H1 (cell line): ENCODE measurements around the gene CYP26C1. TPM values are rescaled to one million over a fixed set of nuclear protein-coding genes. Genes with fewer than 3 reads are reported as not detected.

Source experiments
- CTCF ChIA-PET: fragments of 300-600 bp; sonication (Branson Sonifier 250); formaldehyde crosslinking; loops from one replicate; lab custom pipeline; 2021; ENCODE audit not compliant: partially characterized antibody; lab: Charles Lee
- POLR2A ChIA-PET: fragments of 300-600 bp; sonication (Branson Sonifier 250); formaldehyde crosslinking; loops from one replicate; lab custom pipeline; 2021; ENCODE audit warnings: inconsistent platforms; ENCODE audit not compliant: partially characterized antibody; lab: Charles Lee
- DNase-seq, 2 experiments: peaks; one replicate each; pipeline versions ENCODE4 v3.0.0 to v3.0.0-alpha.2; 2010 to 2022; ENCODE audit warnings: low spot score in 2 of 2, low read depth in 1 of 2, mixed read lengths in 1 of 2
- FAIRE-seq: peaks from 2 replicates; lab custom pipeline; 2011; peaks lifted over from hg19 to GRCh38; lab: Jason Lieb, UNC
- H2AFZ ChIP-seq: 2 replicates; pipeline ENCODE4 v1.8.1; 2012; ENCODE audit warnings: low read length, inconsistent platforms
- H2AK5ac ChIP-seq: 2 replicates; pipeline ENCODE4 v1.6.1; 2013; ENCODE audit warnings: low read depth, low read length
- H2BK120ac ChIP-seq: replicated peaks from 2 replicates; pipeline ENCODE3; 2013; ENCODE audit warnings: low read depth, low read length, inconsistent platforms
- H2BK12ac ChIP-seq: 2 replicates; pipeline ENCODE4 v1.6.1; 2013; ENCODE audit warnings: low read depth, low read length
- H2BK15ac ChIP-seq: 2 replicates; pipeline ENCODE4 v1.6.1; 2013; ENCODE audit warnings: low read length
- H2BK20ac ChIP-seq: 2 replicates; pipeline ENCODE4 v1.6.1; 2013; ENCODE audit warnings: low read length
- H2BK5ac ChIP-seq: 2 replicates; pipeline ENCODE4 v1.6.1; 2013; ENCODE audit warnings: low read depth, low read length
- H3K14ac ChIP-seq: 2 replicates; pipeline ENCODE4 v1.6.1; 2013; ENCODE audit warnings: inconsistent platforms; ENCODE audit not compliant: insufficient read length
- H3K18ac ChIP-seq: 2 replicates; pipeline ENCODE4 v1.6.1; 2013; ENCODE audit warnings: low read length; ENCODE audit errors: extremely low read depth
- H3K23ac ChIP-seq: 2 replicates; pipeline ENCODE4 v1.6.1; 2013; ENCODE audit warnings: inconsistent platforms; ENCODE audit not compliant: insufficient read length
- H3K23me2 ChIP-seq: 2 replicates; pipeline ENCODE4 v1.6.1; 2013; ENCODE audit warnings: low read depth, low read length
- H3K27ac ChIP-seq: 2 replicates; pipeline ENCODE4 v1.6.1; 2011; ENCODE audit warnings: low read depth, low read length, inconsistent platforms
- H3K27me3 ChIP-seq, 4 experiments: replicated peaks in 1 of 4; 1 replicate in 1 of 4; 2 replicates in 3 of 4; pipeline versions ENCODE4 v1.6.1 to v1.8.1; 2011 to 2013; ENCODE audit warnings: low read length in 3 of 4, mild to moderate bottlenecking in 3 of 4, inconsistent platforms in 2 of 4, mixed read lengths in 2 of 4, moderate library complexity in 1 of 4; ENCODE audit not compliant: control insufficient read depth in 3 of 4, insufficient read depth in 3 of 4; ENCODE audit errors: extremely low read depth in 1 of 4
- H3K36me3 ChIP-seq, 4 experiments: 2 replicates each; pipeline versions ENCODE4 v1.6.1 to v1.8.1; 2011 to 2013; ENCODE audit warnings: mild to moderate bottlenecking in 4 of 4, low read length in 3 of 4, moderate library complexity in 2 of 4, control low read depth in 1 of 4, inconsistent platforms in 1 of 4; ENCODE audit not compliant: insufficient read depth in 4 of 4, control insufficient read depth in 2 of 4
- H3K4ac ChIP-seq: replicated peaks from 2 replicates; pipeline ENCODE3; 2013; ENCODE audit warnings: low read length, low read depth, mixed read lengths, inconsistent platforms; ENCODE audit not compliant: insufficient read length
- H3K4me1 ChIP-seq, 4 experiments: replicated peaks in 1 of 4; 1 replicate in 1 of 4; 2 replicates in 3 of 4; pipeline versions ENCODE4 v1.6.1 to v1.8.1; 2011 to 2013; ENCODE audit warnings: low read length in 3 of 4, inconsistent platforms in 2 of 4, mixed read lengths in 1 of 4; ENCODE audit not compliant: insufficient read depth in 4 of 4, control insufficient read depth in 3 of 4
- H3K4me2 ChIP-seq, 2 experiments: 2 replicates each; pipeline versions ENCODE4 v1.6.1 to v1.8.1; 2011 to 2013; ENCODE audit warnings: low read depth in 2 of 2, low read length in 2 of 2, control low read depth in 1 of 2, inconsistent platforms in 1 of 2, mild to moderate bottlenecking in 1 of 2; ENCODE audit not compliant: insufficient read depth in 1 of 2
- H3K4me3 ChIP-seq, 4 experiments: fragments of 200-600, 300-600 bp in 1 of 4; sonication (generic), shearing (Covaris generic), sonication (Bioruptor Twin) in 1 of 4; 2 replicates each; pipeline versions ENCODE4 v1.5.1 to v1.8.1; 2011 to 2016; ENCODE audit warnings: low read length in 4 of 4, low read depth in 3 of 4, control low read depth in 2 of 4, inconsistent platforms in 2 of 4, mild to moderate bottlenecking in 2 of 4, mixed read lengths in 1 of 4, moderate library complexity in 1 of 4; ENCODE audit not compliant: insufficient read depth in 2 of 4; ENCODE audit errors: extremely low read depth in 1 of 4
- H3K56ac ChIP-seq: replicated peaks from 2 replicates; pipeline ENCODE3; 2013; ENCODE audit warnings: low read depth, mild to moderate bottlenecking, mixed read lengths, low read length, inconsistent platforms; ENCODE audit not compliant: insufficient read length
- H3K79me1 ChIP-seq: 2 replicates; pipeline ENCODE4 v1.6.1; 2013; ENCODE audit warnings: low read depth, low read length, control low read depth
- H3K79me2 ChIP-seq, 2 experiments: 2 replicates each; pipeline versions ENCODE4 v1.6.1 to v1.8.1; 2012 to 2013; ENCODE audit warnings: low read length in 2 of 2, mild to moderate bottlenecking in 2 of 2, inconsistent platforms in 1 of 2; ENCODE audit not compliant: insufficient read depth in 2 of 2, control insufficient read depth in 1 of 2
- H3K9ac ChIP-seq, 4 experiments: replicated peaks in 1 of 4; 1 replicate in 1 of 4; 2 replicates in 3 of 4; pipeline versions ENCODE4 v1.6.1 to v1.8.1; 2011 to 2013; ENCODE audit warnings: low read depth in 3 of 4, low read length in 3 of 4, control low read depth in 2 of 4, mild to moderate bottlenecking in 2 of 4, moderate library complexity in 2 of 4, inconsistent platforms in 1 of 4; ENCODE audit errors: extremely low read depth in 1 of 4
- H3K9me3 ChIP-seq, 2 experiments: 2 replicates each; pipeline versions ENCODE4 v1.6.1 to v1.8.1; 2012 to 2013; ENCODE audit warnings: mild to moderate bottlenecking in 2 of 2, moderate library complexity in 2 of 2, control low read depth in 1 of 2, inconsistent platforms in 1 of 2, low read depth in 1 of 2, low read length in 1 of 2, mixed read lengths in 1 of 2; ENCODE audit not compliant: insufficient read depth in 2 of 2
- H4K20me1 ChIP-seq, 2 experiments: replicated peaks in 1 of 2; 2 replicates each; pipeline versions ENCODE3 to v1.8.1; 2011 to 2013; ENCODE audit warnings: inconsistent platforms in 2 of 2, low read length in 2 of 2, mild to moderate bottlenecking in 1 of 2; ENCODE audit not compliant: insufficient read depth in 2 of 2, control insufficient read depth in 1 of 2
- H4K5ac ChIP-seq: 2 replicates; pipeline ENCODE4 v1.6.1; 2013; ENCODE audit warnings: low read length, low read depth, mixed read lengths, inconsistent platforms; ENCODE audit not compliant: insufficient read length
- H4K8ac ChIP-seq: 2 replicates; pipeline ENCODE4 v1.8.0; 2013; ENCODE audit warnings: mild to moderate bottlenecking, moderate library complexity, low read length, inconsistent platforms; ENCODE audit not compliant: insufficient read depth; ENCODE audit errors: extremely low read depth
- H4K91ac ChIP-seq: replicated peaks from 2 replicates; pipeline ENCODE3; 2013; ENCODE audit warnings: low read length, mixed read lengths, inconsistent platforms; ENCODE audit not compliant: insufficient read length
- ATF2 ChIP-seq: IDR thresholded peaks from 2 replicates; pipeline ENCODE4 v1.6.1; 2012; ENCODE audit warnings: low read length, inconsistent platforms
- CBX5 ChIP-seq: fragments of 300-800, 300-1000 bp; sonication (generic); IDR thresholded peaks from 2 replicates; pipeline ENCODE4 v1.7.1; 2016; ENCODE audit warnings: antibody characterized with exemption, low read length, low read depth
- CHD1 ChIP-seq: IDR thresholded peaks from 2 replicates; pipeline ENCODE4 v1.6.1; 2012; ENCODE audit warnings: low read depth, low read length, improper control_type of control experiment
- CTBP2 ChIP-seq: IDR thresholded peaks from 2 replicates; pipeline ENCODE4 v1.7.0; 2011; ENCODE audit warnings: borderline replicate concordance, mild to moderate bottlenecking, moderate library complexity, mixed read lengths, low read length; ENCODE audit not compliant: insufficient read depth, insufficient read length
- EP300 ChIP-seq, 2 experiments: IDR thresholded peaks; 1 replicate in 1 of 2; 2 replicates in 1 of 2; pipeline ENCODE4 v1.6.1; 2011 to 2012; ENCODE audit warnings: low read depth in 2 of 2, low read length in 2 of 2, mild to moderate bottlenecking in 2 of 2, borderline replicate concordance in 1 of 2, inconsistent platforms in 1 of 2, moderate library complexity in 1 of 2
- GABPA ChIP-seq: IDR thresholded peaks from 2 replicates; pipeline ENCODE4 v1.6.1; 2011; ENCODE audit warnings: mild to moderate bottlenecking, low read length, moderate library complexity, borderline replicate concordance; ENCODE audit not compliant: insufficient read depth
- HDAC2 ChIP-seq, 2 experiments: fragments of 300-600 bp in 1 of 2; sonication (generic) in 1 of 2; IDR thresholded peaks; 2 replicates each; pipeline ENCODE4 v1.6.1; 2011 to 2012; ENCODE audit warnings: low read depth in 2 of 2, low read length in 2 of 2, mild to moderate bottlenecking in 2 of 2, moderate library complexity in 2 of 2, borderline replicate concordance in 1 of 2, inconsistent platforms in 1 of 2
- JUN ChIP-seq: IDR thresholded peaks from 2 replicates; pipeline ENCODE4 v1.6.1; 2011; ENCODE audit warnings: low read depth, mild to moderate bottlenecking, improper control_type of control experiment, low read length
- RXRA ChIP-seq: IDR thresholded peaks from 2 replicates; pipeline ENCODE4 v1.6.1; 2011; ENCODE audit warnings: low read depth, mild to moderate bottlenecking, low read length, moderate library complexity; ENCODE audit not compliant: insufficient read depth
- SIRT6 ChIP-seq: IDR thresholded peaks from one replicate; pipeline ENCODE4 v1.7.1; 2012; ENCODE audit warnings: low read length, inconsistent platforms
- ZNF274 ChIP-seq: IDR thresholded peaks from 2 replicates; pipeline ENCODE4 v1.7.0; 2012; ENCODE audit warnings: low read length, borderline replicate concordance; ENCODE audit errors: extremely low read depth
- WGBS, 2 experiments: shearing (Covaris generic) in 1 of 2; methylation state at CpG; one replicate each; pipeline versions ENCODE4 v1.1.6 to v1.1.7; 2013 to 2015; ENCODE audit warnings: low lambda C conversion rate in 2 of 2, mixed read lengths in 2 of 2, inconsistent platforms in 1 of 2, low coverage in 1 of 2, missing lambda C conversion rate in 1 of 2; ENCODE audit not compliant: insufficient replicate concordance in 2 of 2, insufficient coverage in 1 of 2, insufficient read length in 1 of 2; ENCODE audit errors: extremely low coverage in 1 of 2, missing lambda C conversion rate in 1 of 2; 5-methylcytosine and 5-hydroxymethylcytosine counted together
- polyA plus RNA-seq, 7 experiments: library from polyadenylated mRNA; depleted of rRNA in 3 of 7; stranded (reverse) in 5 of 7; unstranded in 2 of 7; fragments of >200 nt in 5 of 7; fragments of 200-250 nt in 2 of 7; gene quantifications; 1 replicate in 5 of 7; 2 replicates in 1 of 7; 4 replicates in 1 of 7; pipeline versions ENCODE4 v1.2.1 to v1.2.3, GENCODE V29; 2011 to 2013; ENCODE audit warnings: missing spikeins in 2 of 7, mixed read lengths in 2 of 7
- total RNA-seq: library from RNA; stranded (reverse); fragmentation: NEBNext Ultra II Directional; extraction: Animal tissue kit (Norgen Biotek cat#: 25700); gene quantifications from 2 replicates; pipeline ENCODE4 v1.2.1, GENCODE V29; 2021

CYP26C1 gene
- total and polyA plus RNA-seq, 2 of the 8 experiments (the other 6 are each of a cell fraction or from before 2014, with no cell fraction given): 0.12 to 0.28 TPM

GRCh38 chr10:93086289-93086688, 25.7 kb downstream of the CYP26C1 start:
- H2AFZ ChIP-seq: no peak overlapping the region
- no peaks in the 10 kb centered on the region for H3K79me1 ChIP-seq
- FAIRE-seq (no peak), DNase-seq (no peak)
- no peak overlapping the region for H3K23ac ChIP-seq
- H3K4me3 ChIP-seq: no peak overlapping the region
- no peaks in the 10 kb centered on the region for H4K20me1 ChIP-seq
- H3K36me3 ChIP-seq: no peaks in the 10 kb centered on the region
- H3K27me3 ChIP-seq: no peaks in the 10 kb centered on the region; a peak in 1 of 7 replicates
- H4K5ac ChIP-seq: no peak overlapping the region
- no peaks in the 10 kb centered on the region for H3K23me2 ChIP-seq
- H3K9me3 ChIP-seq: no peaks in the 10 kb centered on the region
- no peaks in the 10 kb centered on the region for H3K79me2 ChIP-seq
- H2BK120ac ChIP-seq: no peak overlapping the region
- no peak overlapping the region for H2BK15ac ChIP-seq
- no peak overlapping the region for H3K14ac ChIP-seq
- H2BK20ac ChIP-seq: no peak overlapping the region
- no peak overlapping the region for H2BK12ac ChIP-seq
- no peak overlapping the region for H4K91ac ChIP-seq
- no peak overlapping the region for H3K27ac ChIP-seq
- WGBS, 2 experiments: 91% methylated on average over 6 of the region's 6 CpGs; no CpG with 5 or more reads in 1 of the 2 experiments
- ChIA-PET POLR2A (interaction anchor here (1.4 kb wide), 1 partner anchor 247 kb away, joined by 3 read pairs; no protein-coding TSS in a partner anchor), CTCF (interaction anchor here (1.1 to 18.5 kb wide), 4 partner anchors 9 to 266 kb away, joined by 3 to 363 read pairs (median 4); no protein-coding TSS in a partner anchor)
- no peak overlapping the region for H2BK5ac ChIP-seq
- H2AK5ac ChIP-seq: 0 out of 2 replicates have a peak overlapping the region, but pooled peaks have one; percentile 9
- H3K4me2 ChIP-seq: no peak overlapping the region
- H4K8ac ChIP-seq: 0 out of 2 replicates have a peak overlapping the region, but pooled peaks have one; percentile 6
- no peak overlapping the region for H3K18ac ChIP-seq
- no peak overlapping the region for H3K4ac ChIP-seq
- no peak overlapping the region for H3K9ac ChIP-seq
- H3K56ac ChIP-seq: no peak overlapping the region
- H3K4me1 ChIP-seq: peaks cover 2 to 5% (median 3%) of the 10 kb centered on the region in 4 experiments
- no peak for TF ChIP-seq ZNF274
- no peak for TF ChIP-seq GABPA
- TF ChIP-seq CHD1: no peak
- TF ChIP-seq CTBP2: no peak
- TF ChIP-seq ATF2: no peak
- TF ChIP-seq CBX5: no peak
- TF ChIP-seq SIRT6: no peak
- no peak for TF ChIP-seq JUN
- no peak for TF ChIP-seq RXRA
- TF ChIP-seq HDAC2 (IDR thresholded peaks at IDR 0.05; ENCODE audit: borderline replicate concordance in 1 of 2, low read depth in 2 of 2, low read length in 2 of 2): no peak
- no peak for TF ChIP-seq EP300 (IDR thresholded peaks at IDR 0.05; ENCODE audit: borderline replicate concordance in 1 of 2, low read depth in 2 of 2, low read length in 2 of 2)
